Measurements from ENCODE around the gene WDPCP.
"Not testable (repeated sequence)": the region's sequence is repeated elsewhere in the genome, so short reads cannot be mapped to it uniquely, and the experiment has no call there.

The WDPCP gene

DNA sequence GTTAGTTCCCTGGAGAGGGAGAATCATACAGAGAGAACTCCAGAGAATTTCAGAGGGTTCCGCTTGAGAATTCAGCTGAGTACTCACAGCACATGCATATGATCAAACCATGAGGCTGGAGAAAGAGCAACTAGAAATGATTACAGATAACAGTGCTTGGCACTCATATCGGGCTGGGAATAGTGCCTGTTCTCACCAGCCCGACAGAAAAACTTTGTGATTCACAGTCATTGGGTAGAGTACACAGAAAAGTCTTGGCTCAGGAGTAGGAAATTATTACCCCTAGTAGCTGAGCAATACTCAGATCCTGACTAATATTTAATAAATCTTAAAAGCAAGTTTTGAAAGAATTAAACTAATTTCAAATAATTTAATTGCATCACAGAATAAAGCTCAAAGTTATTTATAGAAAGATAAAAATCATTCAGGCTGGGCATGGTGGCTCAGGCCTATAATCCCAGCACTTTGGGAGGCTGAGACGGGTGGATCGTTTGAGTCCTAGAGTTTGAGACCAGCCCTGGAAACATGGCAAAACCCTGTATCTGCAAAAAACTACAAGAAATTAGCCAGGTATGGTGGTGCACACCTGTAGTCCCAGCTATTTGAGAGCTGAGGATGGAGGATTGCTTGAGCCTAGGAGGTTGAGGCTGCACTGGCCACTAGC lies 6.8 kb downstream of the WDPCP start:
- no peak for DNase-seq (ENCODE audit: low read depth in 1 of 2, low spot score in 1 of 2)
- no peak for TF ChIP-seq JUND (IDR thresholded peaks at IDR 0.05; ENCODE audit: low read depth)
- in situ Hi-C loops (cut with HindIII; ENCODE audit: low pct_unique_long_range_greater_than_20kb, low sequenced_read_pairs) = no loop called here

DNA sequence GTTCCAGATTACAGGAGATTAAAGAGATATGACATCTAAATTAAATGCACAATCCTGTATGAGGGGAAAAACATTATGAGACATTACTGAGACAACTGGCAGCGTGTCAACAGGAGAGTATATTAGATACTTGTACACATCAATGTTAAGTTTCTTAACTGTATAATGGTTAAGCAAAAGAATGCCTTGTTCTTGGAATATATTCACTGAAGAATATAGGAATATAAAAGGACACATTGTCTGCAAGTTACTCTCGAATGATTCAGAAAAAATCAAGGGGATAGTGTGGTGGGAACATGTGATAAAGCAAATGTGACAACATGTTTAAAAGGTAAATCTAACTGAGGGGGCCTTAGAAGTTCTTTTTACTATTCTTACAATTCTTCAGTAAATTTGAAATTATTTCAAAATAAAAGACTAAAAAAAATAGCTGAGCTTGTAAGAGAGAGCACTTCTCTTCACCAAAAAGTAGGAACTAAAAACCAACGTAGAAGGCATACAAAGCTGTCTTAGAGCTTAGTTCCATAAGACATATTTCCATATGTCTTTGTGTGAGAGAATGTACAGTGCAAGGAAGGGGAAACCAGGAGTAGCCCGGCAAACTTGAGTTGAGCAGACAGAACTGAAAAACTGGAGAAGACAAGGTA lies 7.5 kb downstream of the WDPCP start:
- DNase-seq (ENCODE audit: low read depth in 1 of 2, low spot score in 1 of 2) = no peak
- in situ Hi-C loops (cut with HindIII; ENCODE audit: low pct_unique_long_range_greater_than_20kb, low sequenced_read_pairs) = no loop called here
- TF ChIP-seq JUND (IDR thresholded peaks at IDR 0.05; ENCODE audit: low read depth) = no peak

DNA sequence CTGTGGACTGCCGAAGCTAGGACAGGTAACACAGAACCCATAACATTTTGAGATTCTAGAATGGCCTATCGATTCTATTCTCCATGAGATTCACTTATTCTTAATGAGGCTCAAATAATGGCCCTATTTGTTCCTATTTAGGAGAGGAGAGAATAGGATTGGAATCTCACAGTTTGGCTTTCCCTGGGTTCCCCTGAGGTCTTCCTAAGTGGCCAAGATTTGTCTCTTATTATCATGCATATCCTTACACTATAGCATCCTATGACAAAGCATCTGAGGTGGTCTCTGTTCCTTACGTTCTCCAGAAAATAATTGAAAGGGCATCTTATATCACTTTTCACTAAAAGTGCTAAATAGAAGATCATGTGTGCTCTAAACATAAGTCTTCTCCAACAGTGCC lies 9.5 kb downstream of the WDPCP start:
- in situ Hi-C loops (cut with HindIII; ENCODE audit: low pct_unique_long_range_greater_than_20kb, low sequenced_read_pairs) = no loop called here
- TF ChIP-seq JUND (IDR thresholded peaks at IDR 0.05; ENCODE audit: low read depth) = no peak
- no peak for DNase-seq (ENCODE audit: low read depth in 1 of 2, low spot score in 1 of 2)

DNA sequence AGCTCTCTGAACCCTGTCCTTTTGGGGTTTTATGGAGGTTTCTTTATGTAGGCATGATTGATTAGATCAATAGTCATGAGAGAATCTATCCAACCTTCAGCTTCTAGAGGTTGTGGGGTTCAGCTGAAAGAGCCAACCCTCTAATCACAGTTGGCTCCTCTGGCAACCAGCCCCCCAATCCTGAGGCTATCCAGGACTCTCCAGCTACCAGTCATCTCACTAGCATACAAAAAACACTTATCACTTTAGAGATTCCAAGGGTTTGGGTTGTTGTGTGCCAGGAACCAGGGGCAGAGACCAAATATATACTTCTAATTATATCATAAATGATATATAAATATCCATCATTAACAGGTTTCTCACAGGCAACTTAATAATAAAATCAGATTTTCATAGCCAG lies 11.7 kb downstream of the WDPCP start:
- no peak for DNase-seq (ENCODE audit: low read depth in 1 of 2, low spot score in 1 of 2)
- no peak for TF ChIP-seq JUND (IDR thresholded peaks at IDR 0.05; ENCODE audit: low read depth)
- in situ Hi-C loops (cut with HindIII; ENCODE audit: low pct_unique_long_range_greater_than_20kb, low sequenced_read_pairs) = no loop called here

DNA sequence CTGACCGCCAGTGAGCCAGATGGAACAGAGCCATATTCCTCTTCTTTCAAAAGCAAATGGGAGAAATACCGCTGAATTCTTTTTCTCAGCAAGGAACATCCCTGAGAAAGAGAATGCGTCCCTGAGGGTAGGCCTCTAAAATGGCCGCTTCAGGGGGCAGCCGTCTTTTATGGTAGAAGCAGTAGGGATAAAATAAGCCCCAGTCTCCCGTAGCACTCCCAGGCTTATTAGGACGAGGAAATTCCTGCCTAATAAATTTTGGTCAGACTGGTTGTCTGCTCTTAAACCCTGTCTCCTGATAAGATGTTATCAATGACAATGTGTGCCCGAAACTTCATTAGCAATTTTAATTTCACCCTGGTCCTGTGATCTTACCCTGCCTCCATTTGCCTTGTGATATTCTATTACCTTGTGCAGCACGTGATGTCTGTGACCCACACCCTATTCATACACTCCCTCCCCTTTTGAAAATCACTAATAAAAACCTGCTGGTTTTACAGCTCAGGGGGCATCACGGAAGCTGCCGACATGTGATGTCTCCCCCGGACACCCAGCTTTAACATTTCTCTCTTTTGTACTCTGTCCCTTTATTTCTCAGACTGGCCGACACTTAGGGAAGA lies 14.4 kb downstream of the WDPCP start:
- DNase-seq (ENCODE audit: low read depth in 1 of 2, low spot score in 1 of 2); in situ Hi-C loops (cut with HindIII; ENCODE audit: low pct_unique_long_range_greater_than_20kb, low sequenced_read_pairs): not testable (repeated sequence)

DNA sequence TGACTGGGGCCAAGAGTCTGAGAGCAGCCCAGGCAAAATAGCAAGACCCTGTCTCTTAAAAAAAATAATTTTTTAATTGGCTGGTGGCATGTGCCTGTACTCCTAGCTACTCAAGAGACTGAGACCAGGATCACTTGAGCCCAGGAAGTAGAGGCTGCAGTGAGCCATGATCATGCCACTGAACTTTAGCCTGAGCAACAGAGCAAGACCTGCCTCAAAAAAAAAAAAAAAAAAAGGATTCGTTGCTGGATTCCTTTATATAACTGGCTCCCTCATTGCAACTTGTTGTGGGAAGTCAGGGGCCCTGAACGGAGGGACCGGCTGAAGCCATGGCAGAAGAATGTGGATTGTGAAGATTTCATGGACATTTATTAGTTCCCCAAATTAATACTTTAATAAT lies 15.3 kb downstream of the WDPCP start:
- in situ Hi-C loops (cut with HindIII; ENCODE audit: low pct_unique_long_range_greater_than_20kb, low sequenced_read_pairs); DNase-seq (ENCODE audit: low read depth in 1 of 2, low spot score in 1 of 2): not testable (repeated sequence)

DNA sequence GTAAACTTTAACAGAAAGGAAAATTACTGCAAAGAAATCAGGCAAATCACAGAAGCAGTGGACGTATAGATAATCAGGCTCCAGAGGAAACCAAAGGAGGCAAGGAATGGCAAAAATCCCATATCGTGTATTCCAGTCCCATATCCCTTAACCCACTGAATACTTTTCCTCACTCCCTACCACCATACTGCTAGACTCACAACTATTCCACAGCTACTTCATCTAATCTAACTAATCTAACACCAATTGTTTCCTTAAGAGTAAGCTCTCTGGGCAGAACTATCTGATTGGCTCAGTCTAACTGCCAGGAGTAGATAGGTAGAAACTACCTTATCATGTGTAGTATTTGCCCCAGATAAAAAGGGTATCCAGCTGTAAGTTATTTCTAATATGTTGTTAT lies 16.3 kb downstream of the WDPCP start:
- in situ Hi-C loops (cut with HindIII; ENCODE audit: low pct_unique_long_range_greater_than_20kb, low sequenced_read_pairs) = no loop called here
- no peak for TF ChIP-seq JUND (IDR thresholded peaks at IDR 0.05; ENCODE audit: low read depth)

DNA sequence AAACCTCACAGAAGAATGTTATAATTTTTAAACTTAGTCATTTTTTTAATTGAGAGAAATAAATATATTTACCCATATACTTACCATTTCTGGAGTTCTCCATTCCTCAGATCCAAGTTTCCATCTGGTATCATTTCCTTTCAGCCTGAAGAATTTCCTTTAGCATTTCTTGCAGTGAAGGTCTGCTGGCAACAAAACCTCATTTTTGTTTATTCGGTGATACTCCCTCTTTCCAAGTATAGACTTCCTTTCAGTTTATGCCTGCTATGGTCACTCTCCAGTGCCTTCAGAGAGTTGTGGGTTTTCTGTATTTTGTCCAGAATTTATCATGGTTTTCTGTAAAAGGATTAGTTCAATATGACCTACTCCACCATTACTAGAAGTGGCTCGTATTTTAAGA lies 17.0 kb downstream of the WDPCP start:
- TF ChIP-seq JUND (IDR thresholded peaks at IDR 0.05; ENCODE audit: low read depth) = no peak
- in situ Hi-C loops (cut with HindIII; ENCODE audit: low pct_unique_long_range_greater_than_20kb, low sequenced_read_pairs) = no loop called here
- no peak for DNase-seq (ENCODE audit: low read depth in 1 of 2, low spot score in 1 of 2)

More for the DNA sequence above, 16.3 kb downstream of the WDPCP start:
- no peak for DNase-seq (ENCODE audit: low read depth in 1 of 2, low spot score in 1 of 2)

DNA sequence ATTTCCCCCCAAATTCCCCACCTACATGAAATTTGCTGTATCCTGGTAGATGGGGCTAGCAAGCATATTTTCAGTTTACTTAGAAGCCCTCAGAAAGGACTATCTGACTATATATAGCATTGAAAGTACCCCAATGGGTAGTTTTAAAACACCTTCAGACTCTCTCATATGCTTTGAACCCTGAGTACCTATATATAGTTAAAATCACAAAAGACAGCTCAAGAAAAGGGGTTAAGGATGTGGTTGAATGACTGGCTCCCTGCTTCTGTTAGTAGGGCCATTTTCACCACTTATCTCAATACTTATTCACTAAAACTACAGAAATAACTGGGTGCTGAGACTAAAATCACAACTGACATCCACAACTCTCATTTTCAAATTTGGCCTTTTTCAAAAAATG lies 18.5 kb downstream of the WDPCP start:
- in situ Hi-C loops (cut with HindIII; ENCODE audit: low pct_unique_long_range_greater_than_20kb, low sequenced_read_pairs) = no loop called here
- DNase-seq (ENCODE audit: low read depth in 1 of 2, low spot score in 1 of 2) = no peak
- no peak for TF ChIP-seq JUND (IDR thresholded peaks at IDR 0.05; ENCODE audit: low read depth)

DNA sequence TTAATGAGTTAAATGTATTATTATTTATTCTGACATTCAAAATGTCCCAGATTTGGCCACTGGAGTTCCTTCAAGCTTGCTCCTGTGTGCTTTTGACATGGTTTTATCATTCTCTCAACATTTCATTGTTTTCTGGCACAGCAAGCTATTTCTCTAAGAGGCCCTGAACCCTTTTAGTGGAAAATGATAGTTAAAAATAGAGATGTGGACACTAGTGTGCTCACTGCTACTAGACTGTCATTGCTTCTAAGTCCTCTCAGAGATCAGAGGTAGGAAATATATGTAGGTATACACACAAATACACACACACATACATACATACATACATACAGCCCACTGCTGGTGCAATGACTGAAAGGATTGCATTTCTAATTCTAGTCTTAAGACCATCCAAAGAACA lies 25.5 kb downstream of the WDPCP start:
- DNase-seq (ENCODE audit: low read depth in 1 of 2, low spot score in 1 of 2) = no peak
- in situ Hi-C loops (cut with HindIII; ENCODE audit: low pct_unique_long_range_greater_than_20kb, low sequenced_read_pairs) = no loop called here
- no peak for TF ChIP-seq JUND (IDR thresholded peaks at IDR 0.05; ENCODE audit: low read depth)

DNA sequence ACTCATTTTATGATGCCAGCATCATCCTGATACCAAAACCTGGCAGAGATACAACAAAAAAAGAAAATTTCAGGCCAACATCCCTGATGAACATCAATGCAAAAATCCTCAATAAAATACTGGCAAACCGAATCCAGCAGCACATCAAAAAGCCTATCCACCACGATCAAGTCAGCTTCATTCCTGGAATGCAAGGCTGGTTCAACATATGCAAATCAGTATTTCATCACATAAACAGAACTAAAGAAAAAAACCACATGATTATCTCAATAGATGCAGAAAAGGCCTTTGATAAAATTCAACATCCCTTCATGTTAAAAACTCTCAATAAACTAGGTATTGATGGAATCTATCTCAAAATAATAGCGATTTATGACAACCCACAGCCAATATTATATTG lies 29.4 kb downstream of the WDPCP start:
- DNase-seq (ENCODE audit: low read depth in 1 of 2, low spot score in 1 of 2); in situ Hi-C loops (cut with HindIII; ENCODE audit: low pct_unique_long_range_greater_than_20kb, low sequenced_read_pairs): not testable (repeated sequence)

DNA sequence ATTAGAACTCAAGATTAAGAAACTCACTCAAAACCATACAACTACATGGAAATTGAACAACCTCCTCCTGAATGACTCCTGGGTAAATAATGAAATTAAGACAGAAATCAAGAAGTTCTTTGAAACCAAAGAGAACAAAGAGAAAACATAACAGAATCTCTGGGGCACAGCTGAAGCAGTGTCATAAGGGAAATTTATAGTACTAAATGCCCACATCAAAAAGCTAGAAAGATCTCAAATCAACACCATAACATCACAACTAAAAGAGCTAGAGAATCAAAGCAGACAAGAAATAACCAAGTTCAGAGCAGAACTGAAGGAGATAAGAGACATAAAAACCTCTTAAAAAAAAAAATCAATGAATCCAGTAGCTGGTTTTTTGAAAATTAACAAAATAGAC lies 30.5 kb downstream of the WDPCP start:
- in situ Hi-C loops (cut with HindIII; ENCODE audit: low pct_unique_long_range_greater_than_20kb, low sequenced_read_pairs); DNase-seq (ENCODE audit: low read depth in 1 of 2, low spot score in 1 of 2): not testable (repeated sequence)

DNA sequence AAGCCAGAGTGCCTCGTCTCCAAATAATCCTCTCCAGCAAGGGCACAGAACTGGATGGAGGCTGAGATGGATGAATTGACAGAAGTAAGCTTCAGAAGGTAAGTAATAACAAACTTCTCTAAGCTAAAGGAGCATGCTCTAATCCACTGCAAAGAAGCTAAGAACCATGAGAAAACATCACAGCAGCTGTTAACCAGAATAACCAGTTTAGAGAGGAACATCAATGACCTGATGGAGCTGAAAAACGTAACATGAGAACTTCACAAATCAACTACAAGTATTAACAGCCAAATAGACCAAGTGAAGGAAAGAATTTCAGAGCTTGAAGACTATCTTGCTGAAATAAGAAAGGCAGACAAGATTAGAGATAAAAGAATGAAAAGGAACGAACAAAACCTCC lies 32.3 kb downstream of the WDPCP start:
- in situ Hi-C loops (cut with HindIII; ENCODE audit: low pct_unique_long_range_greater_than_20kb, low sequenced_read_pairs) = no loop called here
- peak in 1 of 2 experiments; percentile 32 for DNase-seq (ENCODE audit: low read depth in 1 of 2, low spot score in 1 of 2)
- TF ChIP-seq JUND (IDR thresholded peaks at IDR 0.05; ENCODE audit: low read depth) = no peak

DNA sequence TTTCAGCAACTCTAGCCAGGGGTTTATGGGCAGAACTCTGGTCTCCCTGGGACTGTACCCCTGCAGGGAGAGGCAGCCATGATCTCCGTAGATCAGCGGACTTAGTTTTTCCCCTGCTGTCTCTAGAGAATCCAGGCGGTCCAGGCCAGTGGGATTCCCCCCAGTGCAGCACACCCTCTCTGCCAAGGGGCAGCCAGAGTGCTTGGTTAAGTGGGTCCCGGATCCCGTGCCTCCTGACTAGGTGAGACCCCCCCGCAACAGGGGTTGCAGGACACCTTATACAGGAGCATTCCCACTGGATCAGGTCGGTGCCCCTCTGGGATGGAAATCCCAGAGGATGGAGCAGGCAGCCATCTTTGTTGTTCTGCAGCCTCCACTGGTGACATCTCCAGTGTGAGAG lies 33.0 kb downstream of the WDPCP start:
- in situ Hi-C loops (cut with HindIII; ENCODE audit: low pct_unique_long_range_greater_than_20kb, low sequenced_read_pairs) = no loop called here
- TF ChIP-seq JUND (IDR thresholded peaks at IDR 0.05; ENCODE audit: low read depth) = no peak
- no peak for DNase-seq (ENCODE audit: low read depth in 1 of 2, low spot score in 1 of 2)
